Activated CD8-positive, alpha-beta T cell treated with anti-CD3 and anti-CD28 coated beads for 36 hours (primary cell): ENCODE measurements around the gene GTF2F2. TPM values are rescaled to one million over a fixed set of nuclear protein-coding genes. Genes with fewer than 3 reads are reported as not detected.

ENCODE experiments used
- ATAC-seq: fragments of 200-7000 bp; cut with Tn5 transposase; one replicate; pipeline ENCODE4 v1.10.0; 2021; ENCODE audit warnings: mild to moderate bottlenecking, moderate library complexity
- CTCF ChIA-PET: fragments of 350-600 bp; sonication (Branson Sonifier 250); formaldehyde crosslinking; loops from one replicate; lab custom pipeline; 2021; ENCODE audit warnings: antibody characterized with exemption; lab: Charles Lee
- POLR2A ChIA-PET: fragments of 350-600 bp; sonication (Branson Sonifier 250); formaldehyde crosslinking; loops from one replicate; lab custom pipeline; 2021; ENCODE audit warnings: antibody characterized with exemption; lab: Charles Lee
- DNase-seq: peaks from one replicate; pipeline ENCODE4 v3.0.0-alpha.2; 2020
- H3K27ac Mint-ChIP-seq: one replicate; pipeline ENCODE4 v1.8.0; 2021; ENCODE audit warnings: mild to moderate bottlenecking, mixed read lengths
- H3K27me3 Mint-ChIP-seq: one replicate; pipeline ENCODE4 v1.8.0; 2021; ENCODE audit warnings: mixed read lengths
- H3K36me3 Mint-ChIP-seq: one replicate; pipeline ENCODE4 v1.8.0; 2021; ENCODE audit warnings: low read depth, mixed read lengths
- H3K4me1 Mint-ChIP-seq: one replicate; pipeline ENCODE4 v1.8.0; 2021; ENCODE audit warnings: low read depth, mixed read lengths
- H3K4me3 Mint-ChIP-seq: one replicate; pipeline ENCODE4 v1.8.0; 2021; ENCODE audit warnings: mild to moderate bottlenecking, moderate library complexity, mixed read lengths
- H3K9me3 Mint-ChIP-seq: one replicate; pipeline ENCODE4 v1.8.0; 2021; ENCODE audit warnings: mixed read lengths
- CTCF ChIP-seq: fragments of 200-600 bp; IDR thresholded peaks from one replicate; pipeline ENCODE4 v1.8.0; 2022; ENCODE audit warnings: antibody characterized with exemption, mild to moderate bottlenecking
- intact Hi-C: fragments of 100-400 bp; cut with micrococcal nuclease; formaldehyde crosslinking; loops from one replicate; pipeline ENCODE4 v1.10.0; 2022
- total RNA-seq, 2 experiments: library from RNA; stranded (reverse); gene quantifications; one replicate each; pipeline ENCODE4 v1.2.3, GENCODE V29; 2021

Gene GTF2F2
- total RNA-seq, 2 experiments from 2014 or later = 25.8 to 28.9 TPM

GRCh38 chr13:45198041-45198440 is 77.7 kb downstream of the GTF2F2 start:
- intact Hi-C loops = no loop called here
- CTCF ChIA-PET = interaction anchor here (1.3 kb wide), 1 partner anchor 27 kb away, joined by 3 read pairs; no protein-coding TSS in a partner anchor
- DNase-seq = no peak
- Mint-ChIP-seq H3K4me3 (no peak overlapping the region), H3K36me3 (peaks cover 22% of the 10 kb centered on the region), H3K27me3 (no peaks in the 10 kb centered on the region), H3K4me1 (peaks cover 14% of the 10 kb centered on the region), H3K27ac (no peak overlapping the region), H3K9me3 (no peaks in the 10 kb centered on the region)
- POLR2A ChIA-PET = no interaction called here
- TF ChIP-seq CTCF = no peak
- ATAC-seq = no peak

- H3K27ac Mint-ChIP-seq = no peak overlapping the region
- ChIA-PET POLR2A (interaction anchor here (1.0 kb wide), 1 partner anchor 28 kb away, joined by 3 read pairs; no protein-coding TSS in a partner anchor), CTCF (interaction anchor here (1.2 to 1.3 kb wide), 2 partner anchors 26 to 83 kb away, joined by 3 read pairs; no protein-coding TSS in a partner anchor)
Observed at GRCh38 chr13:45198924-45199323, 78.6 kb downstream of the GTF2F2 start.

GRCh38 chr13:45199711-45200110 is 79.4 kb downstream of the GTF2F2 start:
- peaks cover 20% of the 10 kb centered on the region for H3K4me1 Mint-ChIP-seq
- ChIA-PET POLR2A (interaction anchor here (1.0 kb wide), 1 partner anchor 27 kb away, joined by 3 read pairs; no protein-coding TSS in a partner anchor), CTCF (interaction anchor here (1.2 to 1.4 kb wide), 2 partner anchors 23 to 82 kb away, joined by 3 read pairs; no protein-coding TSS in a partner anchor)
- H3K27ac Mint-ChIP-seq = no peak overlapping the region
- no peaks in the 10 kb centered on the region for H3K9me3 Mint-ChIP-seq
- ATAC-seq (no peak), DNase-seq (no peak)
- no peaks in the 10 kb centered on the region for H3K27me3 Mint-ChIP-seq
- peaks cover 19% of the 10 kb centered on the region for H3K36me3 Mint-ChIP-seq
- no peak for TF ChIP-seq CTCF
- intact Hi-C loops = no loop called here
- no peak overlapping the region for H3K4me3 Mint-ChIP-seq

More at GRCh38 chr13:45198924-45199323, 78.6 kb downstream of the GTF2F2 start:
- Mint-ChIP-seq H3K4me1 (peaks cover 17% of the 10 kb centered on the region), H3K36me3 (peaks cover 22% of the 10 kb centered on the region), H3K4me3 (no peak overlapping the region), H3K27me3 (no peaks in the 10 kb centered on the region), H3K9me3 (no peaks in the 10 kb centered on the region)
- intact Hi-C loops = no loop called here
- no peak for DNase-seq
- ATAC-seq = no peak
- TF ChIP-seq CTCF = no peak

GRCh38 chr13:45200701-45201232 is 80.5 kb downstream of the GTF2F2 start, which contains the start of gene KCTD4:
TSS of gene KCTD4 (minus strand) at chr13:45201045. CDS start at chr13:45194567, 6,478 bp downstream.
- DNase-seq (no peak), ATAC-seq (no peak)
- H3K4me1 Mint-ChIP-seq = peaks cover 22% of the 10 kb centered on the region
- H3K4me3 Mint-ChIP-seq = no peak within 1 kb of the TSS
- no peak for TF ChIP-seq CTCF
- H3K36me3 Mint-ChIP-seq = peaks cover 16% of the 10 kb centered on the region
- no peaks in the 10 kb centered on the region for H3K9me3 Mint-ChIP-seq
- ChIA-PET CTCF (interaction anchor here (1.4 kb wide), 1 partner anchor 22 kb away, joined by 3 read pairs; no protein-coding TSS in a partner anchor), POLR2A (no interaction called here)
- no peak within 1 kb of the TSS for H3K27ac Mint-ChIP-seq
- H3K27me3 Mint-ChIP-seq = no peaks in the 10 kb centered on the region
- intact Hi-C loops = no loop called here

- Mint-ChIP-seq H3K27me3 (no peaks in the 10 kb centered on the region), H3K36me3 (peaks cover 29% of the 10 kb centered on the region), H3K9me3 (no peaks in the 10 kb centered on the region), H3K4me3 (no peak overlapping the region), H3K4me1 (peaks cover 33% of the 10 kb centered on the region), H3K27ac (no peak overlapping the region)
- no peak for ATAC-seq
- POLR2A ChIA-PET = interaction anchor here (1.1 kb wide), 1 partner anchor 215 kb away, joined by 3 read pairs; the partner anchor contains the start of gene GPALPP1
- DNase-seq = no peak
- CTCF ChIA-PET = interaction anchor here (0.8 to 1.8 kb wide), 2 partner anchors 76 to 104 kb away, joined by 3 to 4 read pairs; no protein-coding TSS in a partner anchor
- no peak for TF ChIP-seq CTCF
- intact Hi-C loops = no loop called here
Observed at GRCh38 chr13:45205124-45205523, 84.8 kb downstream of the GTF2F2 start.
